GM12801 (cell line): ENCODE measurements around the gene TMED8.

Experiments
- CTCF ChIP-seq: IDR thresholded peaks from one replicate; pipeline ENCODE4 v1.5.1; 2011; ENCODE audit warnings: control low read depth; ENCODE audit not compliant: insufficient read length; ENCODE audit errors: extremely low read depth

TMED8 gene

DNA sequence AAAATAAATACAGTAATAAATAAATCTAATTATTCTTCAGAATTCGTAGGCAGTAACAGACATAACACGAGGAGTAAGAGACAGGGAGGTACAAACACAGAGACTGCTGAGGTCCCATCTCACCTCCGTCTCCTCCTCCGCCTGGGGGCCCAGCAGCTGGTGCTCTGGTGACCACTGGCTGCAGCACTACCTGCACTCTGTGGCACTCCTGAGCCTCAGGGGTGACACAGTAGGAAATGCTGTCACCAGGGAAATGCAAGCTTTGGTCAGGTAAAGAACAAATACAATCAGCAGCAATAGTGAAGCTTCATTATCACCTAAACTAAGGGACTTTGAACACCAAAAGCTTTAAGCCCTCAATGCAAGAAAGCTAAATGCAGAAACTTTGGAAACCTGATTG lies 36.5 kb downstream of the TMED8 start:
- TF ChIP-seq CTCF = no peak

- no peak for TF ChIP-seq CTCF
Observed at GRCh38 chr14:77339407-77339806, 37.5 kb downstream of the TMED8 start.

GRCh38 chr14:77338302-77338701 lies 38.6 kb downstream of the TMED8 start:
- TF ChIP-seq CTCF = no peak

DNA sequence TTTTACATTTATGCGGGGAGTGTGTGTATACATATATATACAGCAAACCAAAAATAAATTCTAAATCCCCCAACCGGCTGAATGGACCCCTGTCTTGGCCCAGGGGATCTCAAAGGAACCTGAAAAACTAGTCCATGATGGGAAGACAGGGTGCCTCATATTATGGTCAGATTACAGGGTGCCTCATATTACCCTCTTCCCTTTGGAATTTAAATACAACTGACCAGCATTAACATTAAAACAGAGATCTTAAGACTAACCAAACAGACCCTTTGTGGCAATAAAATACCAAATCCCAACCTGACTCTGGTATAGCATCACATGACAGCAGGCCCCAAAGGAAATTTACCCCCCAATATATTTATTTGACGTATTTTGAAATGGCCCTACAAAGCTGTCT lies 39.0 kb downstream of the TMED8 start:
- no peak for TF ChIP-seq CTCF

GRCh38 chr14:77335576-77335975 lies 41.3 kb downstream of the TMED8 start:
- no peak for TF ChIP-seq CTCF

DNA sequence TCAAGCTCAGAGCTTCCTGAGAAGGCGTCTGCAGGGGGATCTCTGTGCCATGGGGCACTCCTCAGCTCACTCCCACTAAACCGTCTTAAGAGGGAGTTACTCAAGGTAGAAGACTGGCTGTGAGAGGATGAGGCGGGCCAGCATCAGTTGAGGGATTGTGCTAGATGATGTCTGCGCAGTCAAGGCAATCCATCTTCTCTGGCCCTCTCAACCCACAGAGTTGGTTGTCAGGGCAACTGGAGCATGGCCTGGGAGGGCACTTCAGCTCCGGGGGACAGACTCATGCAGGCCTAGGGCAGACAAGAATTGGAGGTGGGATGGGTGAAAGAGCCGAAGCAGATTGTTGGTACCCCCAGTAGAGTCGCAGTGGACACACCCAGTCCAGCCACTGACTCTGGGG lies 47.0 kb downstream of the TMED8 start:
- no peak for TF ChIP-seq CTCF

DNA sequence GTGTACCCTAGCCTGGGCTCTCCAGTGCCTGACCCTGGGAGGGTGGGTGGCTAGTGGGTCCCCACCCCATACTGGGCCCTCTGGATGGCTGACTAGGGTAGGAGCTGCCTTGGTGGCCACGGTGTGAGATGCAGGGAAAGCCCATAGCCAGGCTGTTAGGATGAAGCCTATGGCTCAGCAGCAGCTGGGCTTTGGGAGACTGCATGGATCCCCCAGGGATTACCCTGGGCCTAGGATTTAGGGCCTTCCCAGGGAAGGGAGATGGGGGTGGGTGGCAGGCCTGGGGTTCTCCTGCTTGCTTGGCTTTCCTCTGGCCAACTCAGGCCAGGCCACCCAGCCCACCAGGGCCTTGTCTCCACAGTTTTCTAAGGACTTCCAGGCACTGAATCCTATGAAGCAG lies 49.8 kb downstream of the TMED8 start:
- no peak for TF ChIP-seq CTCF

DNA sequence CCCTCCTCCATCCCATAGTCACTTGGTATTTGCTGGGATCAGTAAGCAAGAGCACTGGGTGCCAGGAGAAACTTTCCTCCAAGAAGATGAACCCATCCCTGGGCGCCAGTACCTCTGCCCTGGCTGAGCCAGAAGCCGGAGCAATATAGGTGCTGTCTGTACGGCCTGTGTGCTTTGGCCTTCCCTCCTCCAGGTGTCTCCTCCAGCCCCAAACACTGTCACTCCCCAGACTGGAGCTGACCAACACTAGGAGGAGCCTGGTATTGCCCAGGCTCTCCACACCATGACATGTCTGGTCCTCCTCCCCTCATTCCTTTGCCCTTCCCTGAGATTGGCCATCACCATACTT lies 51.2 kb downstream of the TMED8 start:
- TF ChIP-seq CTCF = no peak
